Calu3 (cell line): ENCODE results near the gene DOCK3. TPM values are rescaled to one million over a fixed set of nuclear protein-coding genes. Genes with fewer than 3 reads are reported as not detected.

Experiments
- BruUV-seq: library from RNA; stranded (reverse); fragments of 400-500 nt; replicated peaks from 2 replicates; lab custom pipeline; 2021; lab: Mats Ljungman, UMichigan
- CTCF ChIA-PET: fragments of 300-600 bp; sonication (Branson Sonifier 250); formaldehyde crosslinking; loops from one replicate; lab custom pipeline; 2022; ENCODE audit warnings: antibody characterized with exemption; lab: Charles Lee
- DNase-seq: peaks from one replicate; pipeline ENCODE4 v3.0.0; 2022
- H3K27ac Mint-ChIP-seq: one replicate; pipeline ENCODE4 v1.8.0; 2022; ENCODE audit warnings: mixed read lengths; ENCODE audit not compliant: unreplicated experiment
- H3K27me3 Mint-ChIP-seq: one replicate; pipeline ENCODE4 v1.8.0; 2022; ENCODE audit warnings: mixed read lengths; ENCODE audit not compliant: unreplicated experiment
- H3K36me3 Mint-ChIP-seq: one replicate; pipeline ENCODE4 v1.8.0; 2022; ENCODE audit warnings: mild to moderate bottlenecking, moderate library complexity, mixed read lengths; ENCODE audit not compliant: insufficient read depth, unreplicated experiment
- H3K4me1 Mint-ChIP-seq: one replicate; pipeline ENCODE4 v1.8.0; 2022; ENCODE audit warnings: mild to moderate bottlenecking, low read depth, mixed read lengths; ENCODE audit not compliant: unreplicated experiment
- H3K4me3 Mint-ChIP-seq: one replicate; pipeline ENCODE4 v1.8.0; 2022; ENCODE audit warnings: mild to moderate bottlenecking, low read depth, moderate library complexity, mixed read lengths; ENCODE audit not compliant: unreplicated experiment
- H3K9me3 Mint-ChIP-seq: one replicate; pipeline ENCODE4 v1.8.0; 2022; ENCODE audit warnings: low read depth, mixed read lengths; ENCODE audit not compliant: unreplicated experiment
- CTCF ChIP-seq: fragments of 200-600 bp; IDR thresholded peaks from one replicate; pipeline ENCODE4 v1.8.0; 2022; ENCODE audit warnings: antibody characterized with exemption; ENCODE audit not compliant: unreplicated experiment
- intact Hi-C: fragments of 100-400 bp; cut with micrococcal nuclease; formaldehyde crosslinking; loops from one replicate; pipeline ENCODE4 v1.10.0; 2022; ENCODE audit not compliant: unreplicated experiment
- total RNA-seq: library from RNA; stranded (reverse); gene quantifications from 2 replicates; pipeline ENCODE4 v1.2.3, GENCODE V29; 2022

Gene DOCK3
- total RNA-seq, 1 experiment from 2014 or later = 0.19 TPM

- Mint-ChIP-seq H3K27me3 (no peaks in the 10 kb centered on the region), H3K27ac (peak overlapping the region; percentile 92), H3K4me1 (peaks cover 56% of the 10 kb centered on the region), H3K9me3 (no peaks in the 10 kb centered on the region), H3K4me3 (peak overlapping the region; percentile 59), H3K36me3 (peaks cover 5% of the 10 kb centered on the region)
- no TSS peak for BruUV-seq
- CTCF ChIA-PET = interaction anchor here (0.7 to 2.4 kb wide), 3 partner anchors 10 to 25 kb away, joined by 5 to 16 read pairs (median 6); no protein-coding TSS in a partner anchor
- DNase-seq = peak; percentile 85
- no peak for TF ChIP-seq CTCF
- intact Hi-C loops = no loop called here
Measured at GRCh38 chr3:50627407-50628051, 47.2 kb upstream of the DOCK3 start.

- BruUV-seq = no TSS peak
- no peaks in the 10 kb centered on the region for H3K27me3 Mint-ChIP-seq
- no peak overlapping the region for H3K27ac Mint-ChIP-seq
- H3K9me3 Mint-ChIP-seq = no peaks in the 10 kb centered on the region
- DNase-seq = no peak
- CTCF ChIA-PET = interaction anchor here (2.4 kb wide), 1 partner anchor 24 kb away, joined by 16 read pairs; no protein-coding TSS in a partner anchor
- no peak for TF ChIP-seq CTCF
- peaks cover 55% of the 10 kb centered on the region for H3K4me1 Mint-ChIP-seq
- intact Hi-C loops = no loop called here
- H3K36me3 Mint-ChIP-seq = peaks cover 5% of the 10 kb centered on the region
- no peak overlapping the region for H3K4me3 Mint-ChIP-seq
Measured at GRCh38 chr3:50628601-50629000, 46.1 kb upstream of the DOCK3 start.

- TF ChIP-seq CTCF = no peak
- Mint-ChIP-seq H3K36me3 (peaks cover 5% of the 10 kb centered on the region), H3K4me1 (peaks cover 41% of the 10 kb centered on the region), H3K9me3 (no peaks in the 10 kb centered on the region), H3K27ac (no peak overlapping the region), H3K4me3 (no peak overlapping the region), H3K27me3 (no peaks in the 10 kb centered on the region)
- DNase-seq = no peak
- intact Hi-C loops = no loop called here
- CTCF ChIA-PET = no interaction called here
- no TSS peak for BruUV-seq
Measured at GRCh38 chr3:50630394-50630793, 44.3 kb upstream of the DOCK3 start.

GRCh38 chr3:50630877-50631276 lies 43.9 kb upstream of the DOCK3 start:
- no peak for DNase-seq
- no TSS peak for BruUV-seq
- intact Hi-C loops = no loop called here
- H3K4me1 Mint-ChIP-seq = peaks cover 36% of the 10 kb centered on the region
- H3K36me3 Mint-ChIP-seq = peaks cover 5% of the 10 kb centered on the region
- CTCF ChIA-PET = no interaction called here
- H3K9me3 Mint-ChIP-seq = no peaks in the 10 kb centered on the region
- no peaks in the 10 kb centered on the region for H3K27me3 Mint-ChIP-seq
- TF ChIP-seq CTCF = no peak
- no peak overlapping the region for H3K27ac Mint-ChIP-seq
- no peak overlapping the region for H3K4me3 Mint-ChIP-seq
